ENCODE data around the gene SPACA5.
"Not testable (repeated sequence)": the region's sequence is repeated elsewhere in the genome, so short reads cannot be mapped to it uniquely, and the experiment has no call there.

Gene SPACA5

GRCh38 chrX:48021026-48021900 is 14.5 kb downstream of the SPACA5 start:
- in situ Hi-C loops (cut with MboI; ENCODE audit: low sequenced_read_pairs): no loop called here

GRCh38 chrX:48022100-48022499 is 15.3 kb downstream of the SPACA5 start:
- in situ Hi-C loops (cut with MboI; ENCODE audit: low sequenced_read_pairs): no loop called here

DNA sequence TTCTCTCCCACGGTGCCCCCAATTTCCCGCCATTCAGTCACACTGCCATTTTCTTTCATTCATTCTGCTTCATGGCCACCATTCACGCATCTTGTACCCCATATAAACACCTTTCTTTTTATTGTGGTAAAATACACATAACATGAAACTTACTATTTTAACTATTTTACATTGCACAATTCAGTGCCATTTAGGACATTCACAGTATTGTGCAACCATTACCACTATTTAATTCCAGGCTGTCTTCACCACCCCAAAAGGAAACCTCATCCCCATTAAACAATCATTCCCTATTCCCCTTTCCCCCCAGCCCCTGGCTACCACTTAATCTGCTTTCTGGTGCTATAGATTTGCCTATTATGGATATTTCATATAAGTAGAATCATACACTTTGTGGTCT is 15.9 kb downstream of the SPACA5 start:
- in situ Hi-C loops (cut with MboI; ENCODE audit: low sequenced_read_pairs): no loop called here

- in situ Hi-C loops (cut with MboI; ENCODE audit: low sequenced_read_pairs): no loop called here
Observed at GRCh38 chrX:48025561-48025960, 18.8 kb downstream of the SPACA5 start.

DNA sequence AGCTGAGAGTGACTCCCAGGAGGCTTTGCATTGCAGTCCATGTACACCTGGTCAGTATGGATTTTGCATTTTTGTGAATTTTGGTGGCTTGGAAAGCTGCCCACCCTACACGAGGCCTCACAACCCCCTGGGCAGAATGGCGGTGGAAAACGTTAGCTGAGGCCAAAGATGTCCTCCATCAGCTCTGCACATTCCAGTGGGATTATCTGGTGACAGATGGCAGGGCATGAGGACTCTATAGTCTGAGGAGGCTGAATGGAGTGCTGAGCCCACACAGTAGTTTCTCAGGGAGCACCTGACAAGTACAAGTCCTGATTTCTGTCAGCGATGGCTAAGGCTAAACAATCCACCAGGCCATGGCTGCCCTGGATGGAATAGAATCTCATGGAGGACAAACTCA is 20.8 kb downstream of the SPACA5 start:
- in situ Hi-C loops (cut with MboI; ENCODE audit: low sequenced_read_pairs): not testable (repeated sequence)

- in situ Hi-C loops (cut with MboI; ENCODE audit: low sequenced_read_pairs): no loop called here
Observed at GRCh38 chrX:48028091-48028490, 21.3 kb downstream of the SPACA5 start.

GRCh38 chrX:48030237-48030636 is 23.4 kb downstream of the SPACA5 start:
- in situ Hi-C loops (cut with MboI; ENCODE audit: low sequenced_read_pairs): no loop called here

DNA sequence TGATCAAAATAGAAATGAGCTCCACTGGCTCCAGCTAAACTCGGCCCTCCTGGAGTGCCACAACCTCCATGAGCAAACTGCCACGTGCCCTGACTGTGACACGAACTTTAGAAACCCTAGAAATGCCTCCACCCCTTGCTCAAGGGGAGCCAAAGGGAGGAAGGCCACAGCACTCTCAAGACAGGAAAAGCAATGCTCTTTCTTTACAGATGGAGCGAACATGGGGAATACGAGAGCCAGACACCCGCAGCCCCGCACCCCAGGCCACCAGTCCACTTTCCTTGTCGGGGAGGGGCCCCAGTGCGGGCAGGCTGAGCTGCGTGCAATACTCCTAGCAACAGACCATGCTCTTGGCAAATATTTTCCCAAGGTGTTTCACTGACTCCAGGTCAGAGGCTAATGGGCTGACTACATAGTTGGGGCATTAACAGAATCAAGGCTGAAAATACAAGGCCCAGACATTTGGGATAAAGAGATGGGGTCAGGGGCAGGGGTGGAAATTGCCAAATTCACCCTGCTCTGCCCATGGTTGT is 23.9 kb downstream of the SPACA5 start:
- in situ Hi-C loops (cut with MboI; ENCODE audit: low sequenced_read_pairs): not testable (repeated sequence)

DNA sequence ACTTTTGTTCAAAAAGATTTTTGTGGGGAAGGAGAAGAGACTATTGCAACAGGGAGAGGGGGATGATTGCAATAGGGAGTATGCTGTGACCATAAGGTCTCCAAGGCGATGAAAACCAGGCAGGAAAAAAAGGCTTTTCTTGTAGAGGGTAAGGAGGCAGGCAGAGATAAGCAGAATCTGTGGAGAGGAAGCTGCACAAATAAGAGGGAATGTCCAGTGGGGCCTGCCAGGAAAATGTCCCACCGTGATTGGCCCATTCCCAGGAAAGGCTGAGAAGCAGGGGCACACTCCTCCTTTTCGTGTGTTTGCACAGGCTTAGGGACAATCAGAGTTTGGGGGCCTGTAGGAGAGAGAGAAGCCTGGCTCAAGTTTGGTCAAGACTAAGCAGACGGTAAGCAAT is 29.1 kb downstream of the SPACA5 start:
- in situ Hi-C loops (cut with MboI; ENCODE audit: low sequenced_read_pairs): no loop called here

- in situ Hi-C loops (cut with MboI; ENCODE audit: low sequenced_read_pairs): no loop called here
Observed at GRCh38 chrX:48043056-48043455, 36.3 kb downstream of the SPACA5 start.

DNA sequence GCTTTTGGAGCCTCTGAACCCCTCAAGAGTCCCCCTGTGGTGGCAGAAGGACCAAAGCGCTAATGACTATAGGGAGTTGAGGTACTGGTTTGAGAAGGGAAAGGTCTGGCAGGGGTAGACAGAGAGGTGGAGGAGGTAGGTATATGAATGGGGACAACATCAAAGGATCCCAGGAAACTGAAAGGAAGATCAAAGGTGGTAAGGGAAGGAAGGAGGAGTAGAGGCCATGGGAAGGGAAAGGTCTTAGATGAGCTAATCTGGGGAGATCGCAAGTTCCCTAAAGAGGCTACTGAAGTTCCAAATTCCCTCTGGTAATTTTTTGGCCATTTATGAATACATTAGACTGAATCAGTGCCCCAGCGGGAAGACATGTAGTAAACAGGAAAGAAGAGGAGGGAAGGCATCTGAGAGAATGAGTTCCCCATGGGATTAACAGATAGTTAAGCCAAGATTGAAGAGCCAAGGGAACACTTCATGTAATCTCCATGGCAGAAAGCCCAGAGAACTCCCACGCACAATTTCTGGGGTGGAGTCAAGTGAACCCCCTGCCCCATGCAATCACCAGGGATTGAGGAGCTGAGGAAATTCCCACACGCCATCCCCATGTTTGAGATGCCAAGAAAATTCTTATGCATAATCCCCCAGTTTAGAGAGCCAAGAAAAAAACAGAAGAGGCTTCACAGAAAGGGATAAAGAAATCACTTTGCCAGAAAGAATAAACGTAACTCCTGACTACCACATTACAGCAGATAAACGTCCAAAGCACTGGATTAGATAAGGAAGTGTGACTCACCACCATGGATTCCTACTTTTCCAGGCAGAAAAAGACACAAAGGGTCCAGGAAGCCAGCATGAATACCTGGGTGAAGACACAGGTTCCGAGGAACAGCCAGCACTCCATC is 38.9 kb downstream of the SPACA5 start:
- in situ Hi-C loops (cut with MboI; ENCODE audit: low sequenced_read_pairs): no loop called here

GRCh38 chrX:48046846-48047245 is 40.1 kb downstream of the SPACA5 start:
- in situ Hi-C loops (cut with MboI; ENCODE audit: low sequenced_read_pairs): no loop called here

DNA sequence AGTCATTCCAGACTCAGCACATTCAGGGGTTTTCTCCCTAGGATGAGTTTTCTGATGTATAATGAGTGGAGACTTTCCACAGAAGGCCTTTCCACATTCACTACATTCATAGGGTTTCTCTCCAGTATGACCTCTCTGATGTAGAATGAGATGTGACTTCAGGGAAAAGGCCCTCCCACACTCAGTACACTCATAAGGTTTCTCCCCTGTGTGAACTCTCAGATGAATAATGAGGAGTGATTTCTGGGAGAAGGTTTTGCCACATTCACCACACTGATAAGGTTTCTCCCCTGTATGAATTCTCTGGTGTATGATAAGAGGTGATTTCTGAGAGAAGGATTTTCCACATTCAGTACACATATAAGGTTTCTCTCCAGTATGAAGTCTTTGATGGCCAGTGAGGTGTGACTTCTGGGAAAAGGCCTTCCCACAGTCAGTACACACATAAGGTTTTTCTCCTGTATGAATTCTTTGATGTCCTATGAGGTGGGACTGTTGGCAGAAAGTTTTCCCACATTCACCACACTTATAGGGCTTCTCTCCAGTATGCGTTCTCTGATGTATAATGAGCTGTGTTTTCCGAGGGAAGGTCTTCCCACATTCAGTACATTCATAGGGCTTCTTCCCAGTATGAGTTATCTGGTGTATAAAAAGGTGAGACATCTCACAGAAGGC is 52.0 kb downstream of the SPACA5 start:
- in situ Hi-C loops (cut with MboI; ENCODE audit: low sequenced_read_pairs): no loop called here

DNA sequence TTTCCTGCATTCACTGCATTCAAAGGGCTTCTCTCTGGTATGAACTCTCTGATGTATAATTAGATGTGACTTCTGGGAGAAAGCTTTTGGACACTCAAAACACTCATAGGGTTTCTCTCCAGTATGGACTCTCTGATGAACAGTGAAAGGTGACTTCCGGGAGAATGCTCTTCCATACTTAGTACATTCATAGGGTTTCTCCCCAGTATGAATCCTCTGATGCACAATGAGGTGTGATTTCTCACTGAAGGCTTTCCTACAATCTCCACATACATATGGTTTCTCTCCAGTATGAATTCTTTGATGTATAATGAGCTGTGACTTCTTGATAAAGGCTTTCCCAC is 52.5 kb downstream of the SPACA5 start:
- in situ Hi-C loops (cut with MboI; ENCODE audit: low sequenced_read_pairs): no loop called here
